Medulla oblongata (tissue), 1 donor: ENCODE results near the gene PAQR6.

Experiments used
- DNase-seq: peaks from one replicate; pipeline ENCODE4 v3.0.0-alpha.2; 2015; ENCODE audit errors: extremely low spot score

PAQR6 gene

GRCh38 chr1:156247460-156248322, at the start of gene PAQR6:
Gene PAQR6 (minus strand): TSS chr1:156248056. CDS start chr1:156246731, 1,325 bp downstream.
- peak; percentile 96 for DNase-seq

GRCh38 chr1:156295391-156295947, 47.6 kb upstream of the PAQR6 start, which contains the start of gene GLMP:
Gene GLMP (minus strand): TSS chr1:156295679. CDS start chr1:156295645, 34 bp downstream.
- peak; percentile 81 for DNase-seq

GRCh38 chr1:156293895-156294294, 46.0 kb upstream of the PAQR6 start:
- DNase-seq: no peak

GRCh38 chr1:156293098-156293434, 45.2 kb upstream of the PAQR6 start:
- DNase-seq: no peak

- DNase-seq: peak; percentile 86
Measured at GRCh38 chr1:156291226-156292061, 43.6 kb upstream of the PAQR6 start.

GRCh38 chr1:156289857-156290256, 42.0 kb upstream of the PAQR6 start:
- DNase-seq: no peak

GRCh38 chr1:156286061-156286460, 38.2 kb upstream of the PAQR6 start:
- DNase-seq: no peak

- no peak for DNase-seq
Measured at GRCh38 chr1:156285437-156285836, 37.6 kb upstream of the PAQR6 start.

GRCh38 chr1:156284757-156285156, 36.9 kb upstream of the PAQR6 start:
- no peak for DNase-seq

- DNase-seq: no peak
Measured at GRCh38 chr1:156284112-156284511, 36.3 kb upstream of the PAQR6 start, which contains the start of gene TMEM79. Gene TMEM79 (plus strand): TSS chr1:156284325. CDS start chr1:156285227, 902 bp downstream.

- no peak for DNase-seq
Measured at GRCh38 chr1:156283521-156283920, 35.7 kb upstream of the PAQR6 start.

- peak; percentile 99 for DNase-seq
Measured at GRCh38 chr1:156282479-156283222, 34.8 kb upstream of the PAQR6 start, which contains the start of gene SMG5. Gene SMG5 (minus strand): TSS chr1:156282825. CDS start chr1:156282680, 145 bp downstream.

- DNase-seq: peak; percentile 34
Measured at GRCh38 chr1:156281693-156282478, 34.0 kb upstream of the PAQR6 start.

GRCh38 chr1:156281281-156281680, 33.4 kb upstream of the PAQR6 start:
- DNase-seq: no peak

- no peak for DNase-seq
Measured at GRCh38 chr1:156279837-156280236, 32.0 kb upstream of the PAQR6 start.

- DNase-seq: no peak
Measured at GRCh38 chr1:156276966-156277381, 29.1 kb upstream of the PAQR6 start.

GRCh38 chr1:156276532-156276931, 28.7 kb upstream of the PAQR6 start:
- no peak for DNase-seq

GRCh38 chr1:156270314-156270713, 22.5 kb upstream of the PAQR6 start:
- no peak for DNase-seq

- DNase-seq: no peak
Measured at GRCh38 chr1:156268336-156268735, 20.5 kb upstream of the PAQR6 start.

GRCh38 chr1:156266051-156266450, 18.2 kb upstream of the PAQR6 start:
- no peak for DNase-seq

- no peak for DNase-seq
Measured at GRCh38 chr1:156263288-156263655, 15.4 kb upstream of the PAQR6 start.
